GM18526 (cell line): ENCODE results near the gene KCNJ15.

ENCODE experiments used
- POLR2A ChIP-seq: IDR thresholded peaks from 3 replicates; pipeline ENCODE4 v1.6.1; 2011; ENCODE audit not compliant: insufficient read length; ENCODE audit errors: extremely low read depth

Gene KCNJ15

GRCh38 chr21:38277501-38278131 lies 20.8 kb downstream of the KCNJ15 start:
- no peak for TF ChIP-seq POLR2A

- no peak for TF ChIP-seq POLR2A
These were observed 23.7 kb downstream of the KCNJ15 start for GRCh38 chr21:38280454-38280853.

GRCh38 chr21:38280867-38281266 lies 24.1 kb downstream of the KCNJ15 start:
- no peak for TF ChIP-seq POLR2A

- no peak for TF ChIP-seq POLR2A
These were observed 26.1 kb downstream of the KCNJ15 start for GRCh38 chr21:38282921-38283320.

- TF ChIP-seq POLR2A: no peak
These were observed 27.4 kb downstream of the KCNJ15 start for GRCh38 chr21:38284216-38284615.

GRCh38 chr21:38286739-38287471 lies 30.1 kb downstream of the KCNJ15 start:
- TF ChIP-seq POLR2A: no peak

GRCh38 chr21:38287476-38287875 lies 30.7 kb downstream of the KCNJ15 start:
- no peak for TF ChIP-seq POLR2A

GRCh38 chr21:38289705-38290485 lies 33.1 kb downstream of the KCNJ15 start:
- TF ChIP-seq POLR2A: no peak

- TF ChIP-seq POLR2A: no peak
These were observed 34.0 kb downstream of the KCNJ15 start for GRCh38 chr21:38290809-38291208.

- no peak for TF ChIP-seq POLR2A
These were observed 35.1 kb downstream of the KCNJ15 start for GRCh38 chr21:38291874-38292273.

GRCh38 chr21:38293113-38293512 lies 36.3 kb downstream of the KCNJ15 start:
- no peak for TF ChIP-seq POLR2A

GRCh38 chr21:38293765-38294164 lies 37.0 kb downstream of the KCNJ15 start:
- TF ChIP-seq POLR2A: no peak

- no peak for TF ChIP-seq POLR2A
These were observed 37.8 kb downstream of the KCNJ15 start for GRCh38 chr21:38294609-38295008.

- no peak for TF ChIP-seq POLR2A
These were observed 39.4 kb downstream of the KCNJ15 start for GRCh38 chr21:38295997-38296764.

GRCh38 chr21:38297194-38297631 lies 40.4 kb downstream of the KCNJ15 start:
- TF ChIP-seq POLR2A: no peak
